Osteocyte (in vitro differentiated cells): ENCODE measurements around the gene ANXA4. TPM values are rescaled to one million over a fixed set of nuclear protein-coding genes. Genes with fewer than 3 reads are reported as not detected.

Experiments
- DNase-seq: peaks from one replicate; pipeline ENCODE4 v3.0.0; 2021; ENCODE audit warnings: mixed read lengths; ENCODE audit not compliant: unreplicated experiment; ENCODE audit errors: extremely low spot score
- H3K27ac Mint-ChIP-seq: one replicate; pipeline ENCODE4 v1.8.0; 2021; ENCODE audit warnings: mild to moderate bottlenecking, mixed read lengths; ENCODE audit not compliant: unreplicated experiment
- H3K27me3 Mint-ChIP-seq: one replicate; pipeline ENCODE4 v1.8.0; 2021; ENCODE audit warnings: mixed read lengths; ENCODE audit not compliant: unreplicated experiment
- H3K36me3 Mint-ChIP-seq: one replicate; pipeline ENCODE4 v1.8.0; 2021; ENCODE audit warnings: mixed read lengths; ENCODE audit not compliant: unreplicated experiment
- H3K4me1 Mint-ChIP-seq: one replicate; pipeline ENCODE4 v1.8.0; 2021; ENCODE audit warnings: mixed read lengths; ENCODE audit not compliant: unreplicated experiment
- H3K4me3 Mint-ChIP-seq: one replicate; pipeline ENCODE4 v1.8.0; 2021; ENCODE audit warnings: mild to moderate bottlenecking, moderate library complexity, mixed read lengths; ENCODE audit not compliant: unreplicated experiment
- H3K9me3 Mint-ChIP-seq: one replicate; pipeline ENCODE4 v1.8.0; 2021; ENCODE audit warnings: mixed read lengths; ENCODE audit not compliant: unreplicated experiment
- CTCF ChIP-seq: fragments of 200-600 bp; sonication (generic); IDR thresholded peaks from 2 replicates; pipeline ENCODE4 v1.5.0; 2021; ENCODE audit warnings: antibody characterized with exemption, mild to moderate bottlenecking, moderate library complexity
- total RNA-seq: library from RNA; stranded (reverse); gene quantifications from 2 replicates; pipeline ENCODE4 v1.2.1, GENCODE V29; 2021

Gene ANXA4
- total RNA-seq, 1 donor from 2014 or later = 76.6 TPM

DNA sequence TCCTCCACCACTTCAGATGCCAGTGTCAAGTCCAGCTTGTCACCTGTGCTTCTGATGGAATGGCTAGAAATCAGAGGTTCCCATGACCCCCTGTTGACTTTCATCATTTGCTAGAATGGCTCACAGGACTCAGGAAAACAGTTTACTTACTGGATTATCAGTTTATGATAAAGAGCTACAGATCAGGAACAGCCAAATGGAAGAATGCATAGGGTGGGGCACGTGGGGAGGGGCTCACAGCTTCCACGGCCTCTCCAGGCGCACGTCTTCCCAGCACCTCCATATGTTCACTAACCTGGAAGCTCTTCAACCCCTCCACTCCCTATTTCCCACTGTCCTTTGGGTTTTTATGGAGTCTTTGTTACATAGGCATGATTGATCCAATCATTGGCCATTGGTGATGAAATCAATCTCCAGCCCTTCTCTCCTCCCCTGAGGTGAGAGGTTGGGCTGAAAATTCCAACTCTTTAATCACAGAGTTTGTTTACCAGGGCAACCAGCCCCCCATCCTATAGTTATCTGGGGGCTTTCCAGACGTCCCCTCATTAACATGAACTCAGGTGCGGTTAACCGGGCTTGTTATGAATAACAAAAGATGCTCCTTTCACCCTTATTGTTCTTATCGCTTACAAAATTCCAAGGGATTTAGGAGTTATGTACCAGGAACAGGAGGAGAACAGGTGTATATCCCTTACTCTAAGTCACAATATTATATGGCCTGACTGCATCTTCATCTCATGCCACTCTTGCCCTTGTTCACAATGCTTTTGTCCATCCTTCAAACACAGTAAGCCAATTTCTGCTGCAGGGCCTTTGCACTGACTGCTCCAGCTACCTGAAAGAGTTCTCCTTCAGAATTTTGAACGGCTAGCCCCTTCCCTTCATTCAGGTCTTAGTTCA, 35.2 kb downstream of the ANXA4 start:
- no peaks in the 10 kb centered on the region for H3K27me3 Mint-ChIP-seq
- H3K9me3 Mint-ChIP-seq = no peaks in the 10 kb centered on the region
- peaks cover 33% of the 10 kb centered on the region for H3K4me1 Mint-ChIP-seq
- no peak overlapping the region for H3K27ac Mint-ChIP-seq
- H3K4me3 Mint-ChIP-seq = no peak overlapping the region
- DNase-seq = no peak
- H3K36me3 Mint-ChIP-seq = no peaks in the 10 kb centered on the region
- no peak for TF ChIP-seq CTCF

- no peaks in the 10 kb centered on the region for H3K9me3 Mint-ChIP-seq
- H3K36me3 Mint-ChIP-seq = no peaks in the 10 kb centered on the region
- H3K27ac Mint-ChIP-seq = no peak overlapping the region
- no peaks in the 10 kb centered on the region for H3K27me3 Mint-ChIP-seq
- H3K4me1 Mint-ChIP-seq = peaks cover 33% of the 10 kb centered on the region
- TF ChIP-seq CTCF = no peak
- no peak overlapping the region for H3K4me3 Mint-ChIP-seq
- no peak for DNase-seq
Observed at GRCh38 chr2:69777786-69778105, 35.8 kb downstream of the ANXA4 start.

- H3K36me3 Mint-ChIP-seq = peaks cover 5% of the 10 kb centered on the region
- no peak for TF ChIP-seq CTCF
- no peak overlapping the region for H3K4me3 Mint-ChIP-seq
- DNase-seq = peak; percentile 21
- H3K27ac Mint-ChIP-seq = no peak overlapping the region
- H3K27me3 Mint-ChIP-seq = no peaks in the 10 kb centered on the region
- peaks cover 28% of the 10 kb centered on the region for H3K4me1 Mint-ChIP-seq
- no peaks in the 10 kb centered on the region for H3K9me3 Mint-ChIP-seq
Observed at GRCh38 chr2:69779258-69780001, 37.5 kb downstream of the ANXA4 start.

GRCh38 chr2:69780921-69781320, 39.0 kb downstream of the ANXA4 start:
- no peak overlapping the region for H3K27ac Mint-ChIP-seq
- no peak overlapping the region for H3K4me3 Mint-ChIP-seq
- no peaks in the 10 kb centered on the region for H3K27me3 Mint-ChIP-seq
- peaks cover 5% of the 10 kb centered on the region for H3K36me3 Mint-ChIP-seq
- peak; percentile 8 for DNase-seq
- H3K4me1 Mint-ChIP-seq = peaks cover 18% of the 10 kb centered on the region
- no peaks in the 10 kb centered on the region for H3K9me3 Mint-ChIP-seq
- no peak for TF ChIP-seq CTCF
